ENCODE measurements around the gene CENPF.
A peak's percentile ranks its signal among the peaks of the same experiment; 100 is the strongest.

The CENPF gene

DNA sequence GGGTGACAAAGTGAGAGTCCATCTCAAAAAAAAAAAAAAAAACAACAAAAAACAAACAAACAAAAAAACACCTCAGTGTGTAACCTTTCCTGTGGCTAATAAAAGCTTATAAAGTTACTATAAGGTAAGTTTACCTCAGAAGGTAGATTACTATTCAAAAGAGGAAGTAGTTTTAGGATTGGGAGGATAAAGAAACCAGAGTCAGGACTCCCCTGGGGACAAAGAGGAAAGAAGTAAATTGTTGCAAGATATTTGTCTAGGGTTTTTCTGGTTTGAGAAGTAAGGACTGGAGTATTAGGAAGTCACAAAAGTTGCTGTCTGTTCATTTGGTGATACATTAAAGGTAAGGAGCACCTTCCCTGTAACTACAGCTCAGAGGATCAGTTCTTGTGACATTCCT is 23.8 kb upstream of the CENPF start:
- TF ChIP-seq, protein P1, sequence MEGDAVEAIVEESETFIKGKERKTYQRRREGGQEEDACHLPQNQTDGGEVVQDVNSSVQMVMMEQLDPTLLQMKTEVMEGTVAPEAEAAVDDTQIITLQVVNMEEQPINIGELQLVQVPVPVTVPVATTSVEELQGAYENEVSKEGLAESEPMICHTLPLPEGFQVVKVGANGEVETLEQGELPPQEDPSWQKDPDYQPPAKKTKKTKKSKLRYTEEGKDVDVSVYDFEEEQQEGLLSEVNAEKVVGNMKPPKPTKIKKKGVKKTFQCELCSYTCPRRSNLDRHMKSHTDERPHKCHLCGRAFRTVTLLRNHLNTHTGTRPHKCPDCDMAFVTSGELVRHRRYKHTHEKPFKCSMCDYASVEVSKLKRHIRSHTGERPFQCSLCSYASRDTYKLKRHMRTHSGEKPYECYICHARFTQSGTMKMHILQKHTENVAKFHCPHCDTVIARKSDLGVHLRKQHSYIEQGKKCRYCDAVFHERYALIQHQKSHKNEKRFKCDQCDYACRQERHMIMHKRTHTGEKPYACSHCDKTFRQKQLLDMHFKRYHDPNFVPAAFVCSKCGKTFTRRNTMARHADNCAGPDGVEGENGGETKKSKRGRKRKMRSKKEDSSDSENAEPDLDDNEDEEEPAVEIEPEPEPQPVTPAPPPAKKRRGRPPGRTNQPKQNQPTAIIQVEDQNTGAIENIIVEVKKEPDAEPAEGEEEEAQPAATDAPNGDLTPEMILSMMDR (IDR thresholded peaks at IDR 0.05; ENCODE audit: insufficient read depth, low read depth, low read length, missing control alignments): no peak
- no peak overlapping the region for H3K4me3 ChIP-seq (ENCODE audit: low read length)
- DNase-seq (ENCODE audit: low read depth): no peak

DNA sequence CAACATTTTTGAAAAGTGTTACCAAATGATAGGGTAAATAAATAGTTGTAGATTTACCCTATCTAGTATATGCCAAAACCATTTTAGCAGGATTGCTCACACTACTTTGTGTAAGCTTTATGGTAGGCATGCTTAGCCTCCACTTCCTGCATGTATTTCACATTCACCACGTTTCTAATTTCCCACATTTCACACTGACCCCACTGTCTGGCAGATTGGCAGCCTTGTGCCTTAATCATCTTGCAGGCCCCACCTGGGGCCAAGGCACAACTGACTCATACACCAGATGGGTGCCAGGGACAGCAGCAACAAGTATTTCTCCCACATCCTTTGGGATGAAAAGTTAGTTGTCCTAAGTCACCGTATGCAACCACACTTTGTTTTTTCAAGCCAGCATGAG is 21.2 kb upstream of the CENPF start:
- H3K4me3 ChIP-seq (ENCODE audit: low read length): no peak overlapping the region
- DNase-seq (ENCODE audit: low read depth): peak; percentile 88
- TF ChIP-seq, protein P1 (IDR thresholded peaks at IDR 0.05; ENCODE audit: insufficient read depth, low read depth, low read length, missing control alignments): no peak

DNA sequence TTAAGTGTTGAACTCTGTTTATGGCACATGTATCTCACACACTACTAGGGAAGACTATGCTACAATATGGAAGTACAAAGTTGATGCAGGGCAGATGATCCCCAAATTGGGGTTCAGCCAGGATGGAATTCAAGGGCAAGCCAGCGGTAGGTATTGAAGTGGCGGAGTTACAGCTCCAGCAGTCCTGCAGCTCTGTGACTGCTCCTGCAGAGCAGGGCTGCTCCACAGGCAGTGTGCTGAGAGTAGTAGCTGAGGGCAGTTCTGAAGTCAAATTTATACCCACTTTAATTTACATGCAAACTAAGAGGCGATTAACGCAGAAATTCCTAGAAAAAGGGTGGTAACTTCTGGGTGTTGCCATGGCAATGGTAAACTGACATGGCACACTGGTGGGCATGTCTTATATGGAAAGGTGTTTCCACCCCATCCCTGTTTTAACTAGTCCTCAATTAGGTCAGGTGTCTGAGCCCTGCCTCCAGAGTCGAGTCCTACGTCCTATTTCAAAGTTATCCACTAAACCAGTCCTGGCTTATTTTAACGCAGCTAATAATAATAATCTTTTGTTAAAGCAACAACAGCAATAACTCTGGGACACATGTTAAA is 20.6 kb upstream of the CENPF start:
- TF ChIP-seq, protein P1 (IDR thresholded peaks at IDR 0.05; ENCODE audit: insufficient read depth, low read depth, low read length, missing control alignments): no peak
- DNase-seq (ENCODE audit: low read depth): no peak
- H3K4me3 ChIP-seq (ENCODE audit: low read length): no peak overlapping the region

DNA sequence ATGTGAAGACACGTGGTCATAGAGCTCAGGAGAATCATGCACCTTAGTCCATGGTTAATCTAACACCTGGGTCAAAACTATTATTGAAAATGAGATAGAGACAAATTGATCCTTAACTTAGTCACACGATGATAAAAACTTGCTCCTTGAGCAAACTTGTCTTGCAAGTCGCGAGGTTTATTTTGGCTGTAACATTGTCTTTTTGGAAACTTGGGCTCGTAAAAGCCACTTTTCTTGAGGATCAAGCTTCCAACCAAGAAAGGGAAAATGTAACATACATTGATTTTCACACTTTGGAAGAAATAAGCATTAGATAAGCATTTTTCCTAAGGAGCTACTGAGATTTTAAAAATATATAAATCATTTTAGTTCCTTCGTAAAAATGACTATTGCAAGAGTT is 19.9 kb upstream of the CENPF start:
- no peak for DNase-seq (ENCODE audit: low read depth)
- H3K4me3 ChIP-seq (ENCODE audit: low read length): no peak overlapping the region
- TF ChIP-seq, protein P1 (IDR thresholded peaks at IDR 0.05; ENCODE audit: insufficient read depth, low read depth, low read length, missing control alignments): no peak

DNA sequence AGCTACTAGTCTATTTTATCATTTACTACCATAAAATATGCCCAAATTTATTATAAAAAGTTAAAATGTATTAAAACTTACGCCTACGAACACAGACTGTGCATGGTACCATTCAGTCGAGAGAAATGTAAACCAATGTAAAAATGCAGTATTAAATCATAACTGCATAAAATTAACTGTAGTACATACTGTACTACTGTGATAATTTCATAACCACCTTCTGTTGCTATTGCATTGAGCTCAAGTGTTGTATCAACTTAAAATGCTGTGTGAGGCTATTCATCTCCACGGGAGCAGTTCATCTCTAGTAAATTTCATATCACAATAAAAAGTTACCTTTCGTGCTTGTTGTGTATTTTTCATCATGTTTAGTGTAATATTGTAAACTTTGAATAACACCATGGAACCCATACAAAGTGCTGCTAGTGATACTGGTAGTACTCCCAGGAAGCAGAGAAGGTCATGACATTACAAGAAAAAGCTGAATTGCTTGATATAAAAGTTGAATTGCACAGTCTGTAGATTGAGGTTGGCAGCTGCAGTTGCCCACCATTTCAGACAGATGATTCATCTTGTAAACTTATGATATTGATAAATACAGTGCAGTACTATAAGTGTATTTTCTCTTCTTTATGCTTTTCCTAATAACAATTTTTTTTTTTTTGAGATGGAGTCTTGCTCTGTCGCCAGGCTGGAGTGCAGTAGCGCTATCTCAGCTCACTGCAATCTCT is 19.0 kb upstream of the CENPF start:
- TF ChIP-seq, protein P1 (IDR thresholded peaks at IDR 0.05; ENCODE audit: insufficient read depth, low read depth, low read length, missing control alignments): no peak

DNA sequence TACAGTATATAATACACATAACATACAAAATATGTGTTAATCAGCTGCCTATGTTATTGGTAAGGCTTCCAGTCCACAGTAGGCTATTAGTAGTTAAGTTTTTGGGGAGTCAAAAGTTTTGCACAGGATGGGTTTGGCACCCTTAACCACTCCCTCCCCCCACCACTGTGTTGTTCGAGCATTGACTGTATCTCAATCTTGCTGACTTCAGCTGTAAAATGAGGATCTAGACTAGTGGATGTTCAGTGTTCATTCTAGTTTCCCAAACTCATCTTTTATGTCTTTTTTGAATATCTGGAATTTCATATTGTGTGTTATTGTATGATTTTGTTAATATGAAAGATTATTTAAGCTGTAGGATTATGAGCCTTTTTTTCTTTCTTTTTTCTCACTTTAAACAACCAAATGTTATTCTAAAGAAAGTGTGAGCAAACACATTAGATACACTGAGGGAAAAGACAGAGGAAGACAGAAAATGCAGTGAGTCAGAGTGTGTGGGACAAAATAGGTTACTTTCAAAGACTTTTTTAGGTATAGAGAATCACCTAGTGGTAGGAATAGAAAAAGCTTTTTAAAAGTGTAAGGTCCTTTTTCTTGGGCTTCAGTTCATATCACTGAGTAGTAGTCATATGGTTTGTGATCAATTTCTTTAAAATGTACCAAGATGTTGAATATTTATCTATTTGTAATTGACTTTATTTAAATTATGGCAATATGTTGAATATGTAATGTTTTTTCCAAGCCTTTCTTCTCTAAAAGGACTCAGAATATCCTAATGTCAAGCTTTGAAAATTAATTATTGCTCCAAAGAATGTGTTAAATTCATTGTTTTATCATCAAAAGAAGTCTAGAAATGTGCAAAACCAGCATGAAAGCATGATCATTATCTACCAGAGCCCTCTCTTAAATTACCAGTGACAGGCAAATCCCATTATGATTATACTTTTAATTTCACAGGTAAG is 17.9 kb upstream of the CENPF start:
- DNase-seq (ENCODE audit: low read depth): peak; percentile 74
- TF ChIP-seq, protein P1 (IDR thresholded peaks at IDR 0.05; ENCODE audit: insufficient read depth, low read depth, low read length, missing control alignments): peak; percentile 67
- H3K4me3 ChIP-seq (ENCODE audit: low read length): no peak overlapping the region

More for the DNA sequence above, 19.0 kb upstream of the CENPF start:
- no peak for DNase-seq (ENCODE audit: low read depth)
- H3K4me3 ChIP-seq (ENCODE audit: low read length): no peak overlapping the region
